Transverse colon (tissue), 3 donors: ENCODE results near the gene LNX1.

ENCODE experiments used
- EP300 ChIP-seq: sonication (generic); formaldehyde crosslinking; IDR thresholded peaks from one replicate; pipeline ENCODE4 v1.6.1; 2017; ENCODE audit warnings: antibody characterized with exemption, low read depth
- POLR2A ChIP-seq: fragments of 450-650 bp; IDR thresholded peaks from one replicate; pipeline ENCODE4 v1.6.1; 2016; ENCODE audit warnings: antibody characterized with exemption, mild to moderate bottlenecking, moderate library complexity
- TF ChIP-seq, protein P1 (sequence below), 5 experiments: fragments of 200-600 bp in 3 of 5; fragments of 450-650 bp in 2 of 5; sonication (generic) in 3 of 5; IDR thresholded peaks; 1 replicate in 2 of 5; 2 replicates in 3 of 5; pipeline ENCODE4 v1.5.1; 2016 to 2017; ENCODE audit warnings: antibody characterized with exemption in 5 of 5, inconsistent platforms in 3 of 5, mild to moderate bottlenecking in 2 of 5, moderate library complexity in 1 of 5

DNA sequence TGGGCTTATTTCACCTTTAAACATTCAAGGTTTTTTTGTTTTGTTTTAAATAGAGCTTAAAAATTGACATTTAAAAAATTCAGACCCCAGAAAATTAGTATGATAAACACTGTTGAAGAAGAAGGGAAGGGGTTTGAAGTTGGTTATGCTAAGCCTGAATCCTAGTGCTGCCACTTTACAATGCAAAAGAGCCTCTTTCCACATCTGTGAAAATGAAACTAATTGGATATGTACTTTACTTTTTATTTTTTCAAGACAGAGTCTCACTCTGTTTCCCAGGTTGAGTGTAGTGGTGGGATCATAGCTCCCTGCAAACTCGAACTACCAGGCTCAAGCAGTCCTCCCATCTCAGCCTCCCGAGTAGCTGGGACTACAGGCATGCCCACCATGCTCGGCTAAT lies 172.1 kb downstream of the LNX1 start:
- TF ChIP-seq, protein P1, sequence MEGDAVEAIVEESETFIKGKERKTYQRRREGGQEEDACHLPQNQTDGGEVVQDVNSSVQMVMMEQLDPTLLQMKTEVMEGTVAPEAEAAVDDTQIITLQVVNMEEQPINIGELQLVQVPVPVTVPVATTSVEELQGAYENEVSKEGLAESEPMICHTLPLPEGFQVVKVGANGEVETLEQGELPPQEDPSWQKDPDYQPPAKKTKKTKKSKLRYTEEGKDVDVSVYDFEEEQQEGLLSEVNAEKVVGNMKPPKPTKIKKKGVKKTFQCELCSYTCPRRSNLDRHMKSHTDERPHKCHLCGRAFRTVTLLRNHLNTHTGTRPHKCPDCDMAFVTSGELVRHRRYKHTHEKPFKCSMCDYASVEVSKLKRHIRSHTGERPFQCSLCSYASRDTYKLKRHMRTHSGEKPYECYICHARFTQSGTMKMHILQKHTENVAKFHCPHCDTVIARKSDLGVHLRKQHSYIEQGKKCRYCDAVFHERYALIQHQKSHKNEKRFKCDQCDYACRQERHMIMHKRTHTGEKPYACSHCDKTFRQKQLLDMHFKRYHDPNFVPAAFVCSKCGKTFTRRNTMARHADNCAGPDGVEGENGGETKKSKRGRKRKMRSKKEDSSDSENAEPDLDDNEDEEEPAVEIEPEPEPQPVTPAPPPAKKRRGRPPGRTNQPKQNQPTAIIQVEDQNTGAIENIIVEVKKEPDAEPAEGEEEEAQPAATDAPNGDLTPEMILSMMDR (IDR thresholded peaks at IDR 0.05) = no peak
- TF ChIP-seq POLR2A = no peak
- no peak for TF ChIP-seq EP300
